NCI-H1436 treated with DMSO at 0.1 percent for 48 hours (cell line): ENCODE data around the gene GRIA4.

Source experiments
- DNase-seq: peaks from one replicate; lab custom pipeline; 2025; lab: John Stamatoyannopoulos, UW

Gene GRIA4

DNA sequence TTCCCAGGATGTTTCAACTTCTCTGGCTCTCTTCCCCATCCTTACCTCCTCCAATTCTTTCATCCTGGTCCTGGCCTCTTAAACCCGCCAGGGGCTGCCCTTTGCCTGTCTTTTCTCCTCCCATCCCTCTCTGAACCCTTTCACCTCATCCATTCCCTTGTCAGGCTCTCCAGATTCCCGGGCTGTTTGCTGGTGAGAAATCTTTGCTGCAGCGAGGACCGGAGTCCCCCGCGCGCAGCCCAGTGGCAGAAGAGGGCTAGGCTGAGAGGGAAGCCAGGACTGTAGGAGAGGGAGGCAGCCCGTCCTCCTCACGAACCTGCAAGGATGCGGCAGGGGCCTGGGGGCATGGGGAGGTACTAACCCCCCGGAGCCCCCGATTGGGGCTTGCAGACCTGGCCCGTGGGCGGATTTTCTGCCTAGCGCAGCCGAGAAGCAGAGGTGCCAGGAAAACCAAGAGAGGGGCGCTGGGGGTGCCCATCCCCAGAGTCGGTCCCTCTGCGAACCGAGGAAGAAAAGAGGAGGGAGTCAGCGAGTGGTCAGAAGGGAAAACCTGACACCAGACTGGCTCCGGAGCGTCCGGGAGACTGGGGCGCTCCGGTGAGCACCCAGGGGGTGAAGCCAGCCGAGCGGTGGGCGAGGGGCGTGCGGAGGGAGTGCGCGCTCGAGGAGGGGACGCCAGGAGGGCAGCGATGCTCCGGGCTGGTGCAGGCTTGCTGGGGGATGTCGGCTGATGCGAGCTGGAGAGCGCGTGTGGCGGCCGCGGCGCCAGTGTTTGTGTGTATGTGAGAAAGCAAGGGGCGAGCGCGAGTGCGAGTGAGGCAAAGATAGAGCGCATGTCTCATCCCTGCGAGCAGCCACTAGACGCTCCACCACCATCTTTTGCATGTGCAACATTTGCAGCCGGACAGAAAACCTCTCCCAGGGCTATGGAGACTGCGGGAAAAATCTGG, at the start of gene GRIA4:
TSS of gene GRIA4 (plus strand) at position 242 of the 950 bp plus-strand sequence. CDS start 925 bp downstream, outside the sequence.
- DNase-seq: no peak

- no peak for DNase-seq
These were observed 36.8 kb upstream of the GRIA4 start for GRCh38 chr11:105573091-105573490.

- DNase-seq: no peak
These were observed 34.9 kb upstream of the GRIA4 start for GRCh38 chr11:105574974-105575373.

DNA sequence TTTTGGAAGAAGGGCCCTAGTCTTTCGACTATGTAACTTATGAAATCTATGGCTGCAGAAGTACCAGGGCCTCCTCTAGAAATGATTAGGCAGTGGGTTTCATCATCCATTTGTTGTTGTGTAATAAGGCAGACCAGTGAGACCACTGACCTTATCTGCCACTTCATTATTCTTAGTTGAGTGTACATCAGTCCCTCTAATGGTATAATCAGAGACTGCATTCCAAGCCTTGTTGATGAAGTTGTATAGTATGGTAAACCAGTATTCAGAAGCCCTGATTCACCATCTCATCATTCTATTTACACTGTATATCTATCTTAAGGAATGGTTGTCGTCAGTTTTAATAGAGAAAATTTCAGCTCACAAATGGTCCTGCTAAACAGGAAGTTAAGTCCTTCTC, 32.2 kb upstream of the GRIA4 start:
- DNase-seq: no peak

DNA sequence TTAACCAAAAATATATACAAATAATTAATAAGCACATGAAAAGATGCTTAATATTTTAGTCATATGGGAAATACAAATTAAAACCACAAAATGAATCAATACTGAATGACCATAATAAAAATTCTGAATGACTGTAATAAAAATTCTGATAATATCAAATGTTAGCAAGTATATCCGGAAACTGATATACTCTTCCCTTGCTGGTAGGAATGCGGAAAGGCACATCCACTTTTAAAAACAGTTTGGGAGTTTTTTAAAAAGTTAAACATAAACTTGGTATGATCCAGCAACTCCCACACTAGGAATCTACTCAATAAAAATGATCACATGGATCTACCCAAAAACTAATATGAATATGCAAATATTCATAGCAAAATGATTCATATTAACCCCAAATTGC, 30.8 kb upstream of the GRIA4 start:
- DNase-seq: no peak

DNA sequence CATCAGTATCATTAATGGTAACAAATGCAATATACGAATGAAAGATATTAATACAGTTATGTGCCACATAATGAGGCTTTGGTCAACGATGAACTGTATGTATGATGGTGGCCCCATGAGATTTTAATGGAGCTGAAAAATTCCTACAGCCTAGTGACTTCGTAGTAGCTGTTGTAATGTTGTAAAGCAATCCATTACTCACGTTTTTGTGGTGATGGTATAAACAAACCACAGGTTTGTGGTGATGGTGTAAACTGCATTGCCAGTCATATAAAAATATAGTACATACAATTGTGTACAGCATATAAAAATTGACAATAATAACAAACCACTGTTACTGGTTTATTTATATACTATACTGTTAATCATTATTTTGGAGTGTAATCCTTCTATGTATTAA, 27.4 kb upstream of the GRIA4 start:
- DNase-seq: no peak

GRCh38 chr11:105588001-105588400, 21.9 kb upstream of the GRIA4 start:
- DNase-seq: no peak

DNA sequence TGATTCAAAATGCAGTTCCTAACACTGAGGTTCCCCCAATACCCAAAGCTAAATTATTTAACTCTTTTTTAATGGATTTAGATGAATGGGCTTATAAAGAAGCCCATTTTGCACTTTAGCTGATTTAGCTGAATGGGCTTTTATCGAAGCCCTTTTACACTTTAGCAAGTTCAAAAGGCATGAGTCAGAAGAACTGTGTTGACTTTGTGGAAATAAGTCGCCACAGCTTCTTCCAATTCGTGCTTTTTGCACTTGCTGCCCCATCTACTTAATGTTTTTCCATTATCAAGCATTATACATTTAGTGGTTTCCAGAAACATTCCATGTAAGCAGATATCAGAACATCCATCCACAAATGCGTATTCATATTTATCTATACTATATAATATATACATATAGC, 20.5 kb upstream of the GRIA4 start:
- DNase-seq: no peak

- DNase-seq: no peak
These were observed 17.8 kb upstream of the GRIA4 start for GRCh38 chr11:105592035-105592434.

DNA sequence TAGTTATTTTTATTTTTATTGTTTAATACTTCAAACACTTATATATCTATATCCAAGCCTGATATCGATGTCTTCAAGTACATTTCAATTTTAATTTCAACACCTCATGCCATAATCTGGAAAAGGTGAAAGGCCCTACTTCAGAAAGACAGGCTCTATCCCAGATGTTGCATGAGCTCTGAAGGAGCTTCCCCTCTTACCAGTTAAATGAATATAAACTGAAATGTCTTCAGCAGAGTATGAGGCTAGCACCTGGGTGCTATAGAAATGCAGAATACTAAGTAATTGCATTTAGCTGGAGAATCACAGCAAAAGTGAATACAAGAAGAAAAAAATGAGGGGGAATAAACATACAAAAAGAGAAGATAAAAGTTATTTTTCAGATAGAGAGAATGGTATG, 11.5 kb upstream of the GRIA4 start:
- no peak for DNase-seq

DNA sequence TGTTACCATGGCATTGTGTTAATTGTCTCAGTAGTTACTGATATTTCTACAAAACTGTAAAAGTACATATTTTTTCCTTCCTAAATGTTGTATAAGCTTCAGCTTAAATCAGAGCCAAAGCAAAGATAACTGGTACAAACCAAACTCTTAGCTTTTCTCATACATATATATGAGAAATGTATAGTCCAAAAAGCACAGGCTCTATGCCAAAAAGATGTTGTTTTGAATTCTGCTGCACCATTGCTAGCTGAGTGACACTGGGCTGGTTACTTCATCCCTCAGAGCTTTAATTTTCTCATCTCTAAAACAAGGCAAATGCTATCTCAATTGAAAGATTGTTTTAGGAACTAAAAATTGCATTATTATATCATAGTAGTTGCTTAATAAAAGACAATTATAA, 6.7 kb upstream of the GRIA4 start:
- DNase-seq: no peak

DNA sequence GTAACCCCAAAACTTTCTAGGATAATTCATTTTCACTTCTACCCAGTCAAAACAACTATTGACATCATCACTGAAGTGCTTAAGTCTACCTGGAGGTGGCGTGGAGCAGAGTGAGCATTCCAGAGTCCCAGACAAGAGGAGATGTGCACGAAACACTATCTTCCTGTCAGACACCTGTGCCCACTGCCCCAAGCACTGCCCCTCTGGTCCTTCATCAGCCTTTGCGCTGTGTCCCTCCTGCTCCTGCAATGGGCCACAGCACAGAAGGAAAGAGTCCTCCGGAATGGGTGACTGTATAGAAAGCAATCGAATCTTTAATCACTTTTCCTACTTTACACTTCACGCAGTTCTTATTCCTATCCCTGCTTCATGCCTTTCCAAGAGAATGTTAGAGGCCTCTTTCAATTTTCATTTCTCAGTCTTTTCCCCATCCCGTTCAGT, 512 bp upstream of the GRIA4 start:
- DNase-seq: no peak

- no peak for DNase-seq
These were observed 1.1 kb downstream of the GRIA4 start for GRCh38 chr11:105610871-105611571.

DNA sequence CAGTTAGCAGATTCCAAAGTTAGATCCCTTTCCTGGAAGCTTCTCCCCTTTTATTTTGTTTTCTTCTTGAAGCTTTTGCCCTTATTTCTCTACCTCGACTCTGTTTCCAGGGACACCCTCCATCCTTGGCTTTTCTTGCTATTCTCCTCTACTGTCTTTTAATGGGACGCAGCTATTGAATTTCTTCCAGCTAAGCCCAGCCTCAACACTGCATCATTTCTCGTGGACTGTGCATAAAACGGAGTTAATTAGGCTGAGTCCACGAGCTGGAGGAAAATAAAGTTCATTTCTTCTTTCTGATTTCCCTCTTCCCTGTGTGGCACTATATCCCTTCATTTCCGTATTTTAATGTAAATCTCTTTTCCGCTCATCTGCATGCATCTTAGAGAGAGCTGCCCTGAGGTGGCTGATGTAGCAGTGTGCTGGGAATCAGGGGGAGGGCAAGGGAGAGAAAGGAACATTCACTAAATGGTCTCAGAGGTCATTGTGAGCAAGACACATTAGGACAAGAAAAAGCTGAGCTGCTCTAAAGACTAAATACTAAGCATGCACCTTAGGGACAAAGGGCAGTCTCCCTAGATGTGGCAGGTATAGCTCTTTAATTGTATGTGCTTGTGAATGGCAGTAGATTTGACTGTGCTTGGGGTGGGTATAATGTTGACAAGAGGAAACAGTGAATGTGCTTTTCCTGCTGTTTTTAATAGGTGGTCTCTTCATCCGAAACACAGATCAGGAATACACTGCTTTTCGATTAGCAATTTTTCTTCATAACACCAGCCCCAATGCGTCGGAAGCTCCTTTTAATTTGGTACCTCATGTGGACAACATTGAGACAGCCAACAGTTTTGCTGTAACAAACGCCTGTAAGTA, 1.9 kb downstream of the GRIA4 start:
- DNase-seq: no peak

GRCh38 chr11:105612771-105613170, 2.9 kb downstream of the GRIA4 start:
- no peak for DNase-seq

DNA sequence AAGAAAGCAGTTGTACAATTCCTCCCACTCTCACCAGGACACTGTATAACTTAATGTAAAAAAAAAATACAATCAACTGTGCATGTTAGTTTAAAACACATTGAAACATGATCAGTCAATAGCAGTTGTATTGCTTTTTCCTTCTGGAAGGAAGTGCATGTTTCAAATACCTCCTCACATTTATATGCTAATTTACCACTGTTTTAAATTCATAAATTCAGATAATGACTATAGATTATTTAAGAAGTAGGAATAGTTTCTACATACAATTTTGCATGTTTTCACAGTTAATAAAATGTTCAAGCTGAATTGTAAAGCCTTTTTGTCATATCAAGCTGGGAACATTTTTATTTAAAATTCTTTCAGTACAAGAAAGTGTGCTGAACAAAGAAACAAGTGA, 3.3 kb downstream of the GRIA4 start:
- no peak for DNase-seq

DNA sequence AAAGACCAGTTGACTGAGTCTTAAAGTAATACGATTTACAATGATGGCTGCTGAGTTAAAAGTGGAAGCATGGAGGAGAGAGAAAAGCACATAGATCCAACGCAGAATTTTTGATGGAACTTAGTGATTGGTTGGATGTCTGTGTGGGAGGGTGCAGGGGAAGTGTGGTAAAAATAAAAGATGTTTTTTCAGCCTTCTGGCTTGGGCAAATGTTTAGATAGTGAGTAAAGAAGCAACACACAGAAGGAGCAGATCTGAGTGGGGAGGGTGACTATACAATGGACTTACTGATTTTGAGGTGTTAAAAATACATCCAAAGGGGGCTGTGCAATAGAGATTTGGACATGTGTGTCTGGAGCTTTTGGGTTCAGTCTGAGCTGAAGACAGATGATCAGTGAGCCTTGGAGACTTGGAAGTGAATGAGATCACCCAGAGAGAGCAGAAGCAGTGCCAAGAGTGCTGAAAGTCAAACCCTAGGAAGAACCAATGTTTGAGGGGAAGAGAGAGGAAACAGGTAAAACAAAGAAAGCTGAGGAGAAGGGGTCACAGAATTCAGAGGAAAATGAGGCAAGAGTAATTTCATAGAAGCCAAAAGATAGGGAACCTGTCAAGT, 8.6 kb downstream of the GRIA4 start:
- DNase-seq: no peak

DNA sequence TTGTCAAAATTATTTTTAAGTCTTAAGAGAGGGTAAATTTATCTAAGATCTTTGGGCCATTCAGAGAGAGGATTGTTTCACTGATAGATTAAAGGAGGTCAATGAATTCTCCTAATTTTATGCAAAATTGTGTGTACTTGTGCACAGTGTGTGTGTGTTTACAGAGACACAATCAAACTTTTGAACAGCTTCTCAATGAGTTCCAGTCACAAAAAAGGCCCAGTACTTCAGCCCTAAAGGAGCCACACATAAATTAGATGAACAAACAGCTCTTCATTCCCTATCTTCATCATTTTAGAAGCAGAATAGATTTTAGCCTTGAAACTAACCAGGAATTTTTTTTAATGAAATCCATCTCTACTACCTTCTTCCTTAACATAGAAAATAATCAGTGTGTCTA, 9.7 kb downstream of the GRIA4 start:
- DNase-seq: no peak

DNA sequence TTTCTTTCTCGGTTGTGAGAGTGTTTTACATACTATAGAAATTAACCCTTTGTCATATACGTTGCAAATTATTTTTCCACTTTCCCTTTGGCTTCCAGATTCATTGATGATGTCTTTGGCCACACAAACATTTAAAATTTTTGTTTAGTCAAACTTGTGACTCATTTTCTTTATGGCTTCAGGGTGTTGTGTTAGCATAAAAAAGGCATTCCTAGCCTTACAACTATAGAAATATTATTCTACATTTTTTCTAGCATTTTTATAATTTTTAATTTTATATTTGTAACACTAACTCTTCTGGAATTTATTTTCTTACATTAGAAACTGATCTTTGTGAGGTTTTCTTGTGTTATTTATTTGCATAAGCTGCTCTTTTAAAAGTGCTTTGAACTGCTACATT, 12.1 kb downstream of the GRIA4 start:
- DNase-seq: no peak

- no peak for DNase-seq
These were observed 22.4 kb downstream of the GRIA4 start for GRCh38 chr11:105632316-105632715.

DNA sequence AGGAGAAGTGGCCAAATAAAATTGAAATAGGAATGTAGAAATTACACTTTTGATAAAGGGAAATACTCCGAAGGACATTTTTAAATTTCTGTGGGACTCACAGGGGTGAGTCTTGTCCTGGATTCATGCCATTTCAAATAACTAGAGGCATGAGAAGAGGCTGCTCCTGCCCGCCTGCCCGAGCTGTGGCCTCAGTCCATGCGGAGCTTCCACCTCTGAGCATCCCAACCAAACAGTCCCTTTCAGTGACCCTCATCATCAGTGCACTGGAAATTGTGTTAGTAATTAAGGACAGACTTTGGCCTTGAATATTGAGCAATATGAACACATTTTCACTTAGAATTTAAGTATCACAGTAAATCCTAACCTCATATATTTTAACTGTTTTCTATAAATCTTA, 25.6 kb downstream of the GRIA4 start:
- DNase-seq: no peak

- no peak for DNase-seq
These were observed 26.6 kb downstream of the GRIA4 start for GRCh38 chr11:105636496-105636895.
